Endothelial cell of umbilical vein (primary cell): Measurements from ENCODE around the gene DDAH2. TPM values are rescaled to one million over a fixed set of nuclear protein-coding genes. Genes with fewer than 3 reads are reported as not detected.

Source experiments
- BruUV-seq: library from RNA; stranded (reverse); fragments of 400-500 nt; replicated peaks from 2 replicates; lab custom pipeline; 2021; lab: Mats Ljungman, UMichigan
- CTCF ChIA-PET: fragments of 300-600, 350-600 bp; sonication (Branson Sonifier 250); formaldehyde crosslinking; loops from one replicate; lab custom pipeline; 2021; ENCODE audit warnings: antibody characterized with exemption, inconsistent platforms; lab: Charles Lee
- POLR2A ChIA-PET: fragments of 300-600, 350-600 bp; sonication (Branson Sonifier 250); formaldehyde crosslinking; loops from one replicate; lab custom pipeline; 2021; ENCODE audit warnings: antibody characterized with exemption, inconsistent platforms; lab: Charles Lee
- DNase-seq: peaks from one replicate; pipeline ENCODE4 v3.0.0-alpha.2; 2011; ENCODE audit warnings: low read depth, low spot score
- FAIRE-seq: peaks from 2 replicates; lab custom pipeline; 2011; peaks lifted over from hg19 to GRCh38; lab: Jason Lieb, UNC
- H2AFZ ChIP-seq: 2 replicates; pipeline ENCODE4 v1.6.0; 2012; ENCODE audit warnings: low read depth, low read length, control low read depth, inconsistent platforms
- H3K27ac ChIP-seq: 2 replicates; pipeline ENCODE4 v1.5.1; 2011; ENCODE audit warnings: low read depth, mild to moderate bottlenecking, control low read depth, low read length, moderate library complexity; ENCODE audit not compliant: insufficient read depth
- H3K27me3 ChIP-seq, 2 experiments: 2 replicates each; pipeline versions ENCODE4 v1.6.0 to v1.6.1; 2011; ENCODE audit warnings: low read length in 2 of 2, mixed read lengths in 1 of 2; ENCODE audit not compliant: control insufficient read depth in 2 of 2, insufficient read depth in 2 of 2
- H3K36me3 ChIP-seq, 2 experiments: 2 replicates in 1 of 2; 3 replicates in 1 of 2; pipeline ENCODE4 v1.5.1; 2011; ENCODE audit warnings: low read length in 2 of 2, mild to moderate bottlenecking in 1 of 2, moderate library complexity in 1 of 2; ENCODE audit not compliant: control insufficient read depth in 2 of 2, insufficient read depth in 2 of 2; ENCODE audit errors: extremely low read depth in 1 of 2
- H3K4me1 ChIP-seq: 3 replicates; pipeline ENCODE4 v1.5.1; 2011; ENCODE audit warnings: mild to moderate bottlenecking, low read length; ENCODE audit not compliant: control insufficient read depth, insufficient read depth; ENCODE audit errors: extremely low read depth
- H3K4me2 ChIP-seq: 2 replicates; pipeline ENCODE4 v1.6.1; 2011; ENCODE audit warnings: low read length, control low read depth, mixed read lengths; ENCODE audit not compliant: insufficient read depth
- H3K4me3 ChIP-seq, 3 experiments: fragments of 200-600 bp in 1 of 3; sonication (generic), shearing (Covaris generic) in 1 of 3; replicated peaks in 1 of 3; 2 replicates each; pipeline ENCODE4 v1.5.1; 2011 to 2016; ENCODE audit warnings: control low read depth in 3 of 3, low read length in 3 of 3, mild to moderate bottlenecking in 2 of 3, inconsistent platforms in 1 of 3, low read depth in 1 of 3, moderate library complexity in 1 of 3; ENCODE audit not compliant: insufficient read depth in 1 of 3
- H3K79me2 ChIP-seq: 2 replicates; pipeline ENCODE4 v1.6.0; 2012; ENCODE audit warnings: low read length, inconsistent platforms; ENCODE audit not compliant: control insufficient read depth, insufficient read depth
- H3K9ac ChIP-seq: replicated peaks from 2 replicates; pipeline ENCODE3; 2011; ENCODE audit warnings: low read length, control low read depth; ENCODE audit not compliant: insufficient read depth; ENCODE audit errors: extremely low read depth
- H3K9me1 ChIP-seq: replicated peaks from 3 replicates; pipeline ENCODE4 v1.6.0; 2011; ENCODE audit warnings: mild to moderate bottlenecking, low read length; ENCODE audit not compliant: control insufficient read depth, insufficient read depth; ENCODE audit errors: extremely low read depth
- H3K9me3 ChIP-seq: replicated peaks from 2 replicates; pipeline ENCODE4 v1.5.1; 2012; ENCODE audit warnings: low read length, inconsistent platforms; ENCODE audit not compliant: control insufficient read depth, insufficient read depth
- H4K20me1 ChIP-seq: replicated peaks from 2 replicates; pipeline ENCODE3; 2011; ENCODE audit warnings: mild to moderate bottlenecking, low read length; ENCODE audit not compliant: control insufficient read depth, insufficient read depth; ENCODE audit errors: extremely low read depth
- CTCF ChIP-seq, 2 donors: IDR thresholded peaks; 1 replicate in 1 of 2; 2 replicates in 1 of 2; pipeline ENCODE4 v1.5.1; 2011; ENCODE audit warnings: low read length in 2 of 2, mild to moderate bottlenecking in 2 of 2, moderate library complexity in 2 of 2, control low read depth in 1 of 2, inconsistent platforms in 1 of 2, low read depth in 1 of 2; ENCODE audit not compliant: insufficient read depth in 1 of 2; ENCODE audit errors: extremely low read depth in 1 of 2
- EZH2 ChIP-seq: IDR thresholded peaks from 2 replicates; pipeline ENCODE4 v1.6.1; 2012; ENCODE audit warnings: borderline replicate concordance, low read depth, mild to moderate bottlenecking, moderate library complexity, low read length, inconsistent platforms; ENCODE audit not compliant: severe bottlenecking
- FOS ChIP-seq: IDR thresholded peaks from 2 replicates; pipeline ENCODE4 v1.6.1; 2011; ENCODE audit warnings: mild to moderate bottlenecking, low read length, moderate library complexity, borderline replicate concordance; ENCODE audit not compliant: insufficient read depth
- GATA2 ChIP-seq: IDR thresholded peaks from 2 replicates; pipeline ENCODE4 v1.7.0; 2011; ENCODE audit warnings: low read depth, mild to moderate bottlenecking, moderate library complexity, mixed read lengths, low read length; ENCODE audit not compliant: insufficient read length, insufficient read depth
- JUN ChIP-seq: IDR thresholded peaks from 2 replicates; pipeline ENCODE4 v1.6.1; 2011; ENCODE audit warnings: borderline replicate concordance, low read depth; ENCODE audit not compliant: insufficient read length, insufficient read depth
- MAX ChIP-seq: IDR thresholded peaks from 2 replicates; pipeline ENCODE4 v1.6.1; 2011; ENCODE audit not compliant: insufficient read depth, insufficient read length
- MYC ChIP-seq: IDR thresholded peaks from one replicate; pipeline ENCODE4 v1.6.1; 2011; ENCODE audit warnings: mild to moderate bottlenecking, low read depth, low read length
- POLR2A ChIP-seq: IDR thresholded peaks from 2 replicates; pipeline ENCODE4 v1.6.1; 2012; ENCODE audit warnings: low read depth, mild to moderate bottlenecking, control low read depth, low read length
- POLR2AphosphoS5 ChIP-seq: IDR thresholded peaks from 2 replicates; pipeline ENCODE4 v1.6.1; 2012; ENCODE audit warnings: low read depth, mild to moderate bottlenecking, control low read depth, low read length, moderate library complexity; ENCODE audit not compliant: insufficient read depth
- dilution Hi-C: fragments of 300-500 bp; cut with MboI; formaldehyde crosslinking; loops from one replicate; pipeline ENCODE4 v1.15.0; 2019; ENCODE audit warnings: low sequenced_read_pairs; ENCODE audit not compliant: extremely low pct_ligation_motif_present
- intact Hi-C: fragments of 100-400 bp; cut with micrococcal nuclease; formaldehyde crosslinking; loops from one replicate; pipeline ENCODE4 v1.10.0; 2022
- polyA plus RNA-seq, 4 experiments: library from polyadenylated mRNA; depleted of rRNA in 3 of 4; stranded (reverse) in 3 of 4; unstranded in 1 of 4; fragments of >200 nt; gene quantifications; 2 replicates each; pipeline versions ENCODE4 v1.2.1 to v1.2.3, GENCODE V29; 2011 to 2012; ENCODE audit warnings: missing spikeins in 1 of 4
- total RNA-seq: library from RNA; stranded (reverse); gene quantifications from 2 replicates; pipeline ENCODE4 v1.2.3, GENCODE V29; 2021

Gene DDAH2
- total and polyA plus RNA-seq, 2 donors (not counting 3 experiments of a cell fraction or from before 2014, with no cell fraction given), result 109 to 176 TPM

GRCh38 chr6:31749301-31750036, 20.4 kb upstream of the DDAH2 start:
- Histone ChIP-seq H3K9me1 (no peaks in the 10 kb centered on the region), H3K27me3 (no peaks in the 10 kb centered on the region), H3K4me3 (no peak overlapping the region), H3K4me1 (no peaks in the 10 kb centered on the region), H3K27ac (no peak overlapping the region), H2AFZ (no peak overlapping the region), H3K9ac (no peak overlapping the region), H3K79me2 (no peaks in the 10 kb centered on the region), H3K9me3 (no peaks in the 10 kb centered on the region), H4K20me1 (no peaks in the 10 kb centered on the region), H3K36me3 (no peaks in the 10 kb centered on the region), H3K4me2 (no peak overlapping the region)
- no peak for FAIRE-seq
- POLR2A ChIA-PET, result no interaction called here
- dilution Hi-C loops, result no loop called here
- intact Hi-C loops, result no loop called here
- no peak for DNase-seq
- CTCF ChIA-PET, result interaction anchor here (1.3 to 3.9 kb wide), 2 partner anchors 9 to 20 kb away, joined by 4 to 18 read pairs; no protein-coding TSS in a partner anchor
- TF ChIP-seq EZH2 (no peak), GATA2 (no peak)
- BruUV-seq, result no TSS peak

DNA sequence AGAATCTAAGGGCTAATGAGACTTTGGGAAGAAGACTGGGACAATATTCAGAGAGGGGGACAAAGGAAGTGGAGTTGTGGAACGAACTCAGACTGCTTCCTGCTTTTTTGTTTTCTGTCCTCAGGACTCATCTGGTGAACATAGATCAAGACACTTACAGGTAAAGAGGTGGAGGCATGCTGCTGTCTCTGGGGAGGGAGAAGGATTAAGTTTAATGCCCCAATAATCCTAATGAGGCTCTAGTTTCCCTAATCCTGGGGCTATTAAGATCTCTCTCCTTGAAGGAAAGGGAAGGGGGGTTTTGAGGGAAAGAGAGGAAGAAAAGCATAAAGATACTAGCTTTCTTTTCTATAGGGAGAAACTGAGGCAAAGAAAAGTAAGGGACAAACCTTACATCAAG, 15.3 kb upstream of the DDAH2 start:
- Histone ChIP-seq H2AFZ (no peak overlapping the region), H3K36me3 (no peaks in the 10 kb centered on the region), H3K4me1 (peaks cover under 1% of the 10 kb centered on the region), H3K79me2 (peaks cover 3% of the 10 kb centered on the region), H3K9me3 (no peaks in the 10 kb centered on the region), H3K4me3 (no peak overlapping the region), H3K9ac (no peak overlapping the region), H3K27ac (no peak overlapping the region), H4K20me1 (no peaks in the 10 kb centered on the region), H3K27me3 (no peaks in the 10 kb centered on the region), H3K9me1 (no peaks in the 10 kb centered on the region), H3K4me2 (no peak overlapping the region)
- no peak for DNase-seq
- no TSS peak for BruUV-seq
- ChIA-PET CTCF (no interaction called here), POLR2A (no interaction called here)
- intact Hi-C loops, result no loop called here
- dilution Hi-C loops, result no loop called here
- TF ChIP-seq MYC (no peak), POLR2AphosphoS5 (no peak), MAX (no peak), JUN (no peak), GATA2 (no peak), FOS (no peak), EZH2 (no peak), POLR2A (no peak), CTCF (IDR thresholded peaks at IDR 0.05; ENCODE audit: extremely low read depth in 1 of 2, insufficient read depth in 1 of 2, low read depth in 1 of 2, low read length in 2 of 2) (no peak)
- no peak for FAIRE-seq
